Measurements from ENCODE around the gene EIF1AD.
A peak's percentile ranks its signal among the peaks of the same experiment; 100 is the strongest.

The EIF1AD gene

GRCh38 chr11:66001942-66002647 lies at the start of gene EIF1AD, which contains the start of gene BANF1:
TSS of gene EIF1AD (minus strand) at chr11:66002157. CDS start at chr11:66000389, 1,768 bp downstream.
TSS of gene BANF1 (plus strand) at chr11:66002503. CDS start at chr11:66003251, 748 bp downstream.
- no peaks in the 10 kb centered on the region for H3K27me3 ChIP-seq (ENCODE audit: control insufficient read depth, insufficient read depth, low read length)
- H3K36me3 ChIP-seq (ENCODE audit: control insufficient read depth, insufficient read depth, low read length) = peaks cover 30% of the 10 kb centered on the region; the same call in 1 of the 2 replicates
- peak within 1 kb of the TSS; percentile 94 for H3K4me3 ChIP-seq (ENCODE audit: low read length)
- WGBS (ENCODE audit: insufficient coverage, insufficient read length) = no CpG with 5 or more reads among the region's 55 CpGs
- no peaks in the 10 kb centered on the region for H3K4me1 ChIP-seq (ENCODE audit: control insufficient read depth, insufficient read depth, low read length)
- H3K9me3 ChIP-seq (ENCODE audit: control insufficient read depth, insufficient read depth, low read length) = no peaks in the 10 kb centered on the region
- DNase-seq (ENCODE audit: low read depth, low spot score) = peak; percentile 93
- no peak within 1 kb of the TSS for H3K27ac ChIP-seq (ENCODE audit: low read length)

- Histone ChIP-seq H3K27ac (ENCODE audit: low read length) (no peak overlapping the region), H3K4me3 (ENCODE audit: low read length) (peak overlapping the region; percentile 95; the same call in 1 of the 2 replicates), H3K9me3 (ENCODE audit: control insufficient read depth, insufficient read depth, low read length) (no peaks in the 10 kb centered on the region), H3K36me3 (ENCODE audit: control insufficient read depth, insufficient read depth, low read length) (peaks cover 6% of the 10 kb centered on the region), H3K27me3 (ENCODE audit: control insufficient read depth, insufficient read depth, low read length) (no peaks in the 10 kb centered on the region), H3K4me1 (ENCODE audit: control insufficient read depth, insufficient read depth, low read length) (peaks cover 10% of the 10 kb centered on the region; the same call in 1 of the 2 replicates)
- no CpG with 5 or more reads among the region's 12 CpGs for WGBS (ENCODE audit: insufficient coverage, insufficient read length)
- no peak for DNase-seq (ENCODE audit: low read depth, low spot score)
These were observed 49.4 kb upstream of the EIF1AD start for GRCh38 chr11:66051371-66051765.

GRCh38 chr11:66050581-66051231 lies 48.7 kb upstream of the EIF1AD start:
- no peak for DNase-seq (ENCODE audit: low read depth, low spot score)
- H3K27ac ChIP-seq (ENCODE audit: low read length) = no peak overlapping the region

GRCh38 chr11:66048547-66049323 lies 46.8 kb upstream of the EIF1AD start, which contains the start of gene GAL3ST3:
TSS of gene GAL3ST3 (minus strand) at chr11:66049161. CDS start at chr11:66045415, 3,746 bp downstream.
- Histone ChIP-seq H3K27ac (ENCODE audit: low read length) (no peak within 1 kb of the TSS), H3K4me1 (ENCODE audit: control insufficient read depth, insufficient read depth, low read length) (peaks cover 13% of the 10 kb centered on the region; the same call in 1 of the 2 replicates), H3K9me3 (ENCODE audit: control insufficient read depth, insufficient read depth, low read length) (no peaks in the 10 kb centered on the region), H3K4me3 (ENCODE audit: low read length) (peak within 1 kb of the TSS; percentile 47), H3K36me3 (ENCODE audit: control insufficient read depth, insufficient read depth, low read length) (no peaks in the 10 kb centered on the region), H3K27me3 (ENCODE audit: control insufficient read depth, insufficient read depth, low read length) (no peaks in the 10 kb centered on the region)
- WGBS (ENCODE audit: insufficient coverage, insufficient read length) = no CpG with 5 or more reads among the region's 39 CpGs
- DNase-seq (ENCODE audit: low read depth, low spot score) = no peak

More at GRCh38 chr11:66050581-66051231, 48.7 kb upstream of the EIF1AD start:
- Histone ChIP-seq H3K36me3 (ENCODE audit: control insufficient read depth, insufficient read depth, low read length) (peaks cover 6% of the 10 kb centered on the region), H3K27me3 (ENCODE audit: control insufficient read depth, insufficient read depth, low read length) (no peaks in the 10 kb centered on the region), H3K9me3 (ENCODE audit: control insufficient read depth, insufficient read depth, low read length) (no peaks in the 10 kb centered on the region), H3K4me3 (ENCODE audit: low read length) (no peak overlapping the region), H3K4me1 (ENCODE audit: control insufficient read depth, insufficient read depth, low read length) (peaks cover 10% of the 10 kb centered on the region; the same call in 1 of the 2 replicates)
- no CpG with 5 or more reads among the region's 5 CpGs for WGBS (ENCODE audit: insufficient coverage, insufficient read length)

- no peak for DNase-seq (ENCODE audit: low read depth, low spot score)
- no peak overlapping the region for H3K27ac ChIP-seq (ENCODE audit: low read length)
- H3K27me3 ChIP-seq (ENCODE audit: control insufficient read depth, insufficient read depth, low read length) = no peaks in the 10 kb centered on the region
- H3K4me3 ChIP-seq (ENCODE audit: low read length) = no peak overlapping the region
- peaks cover 8% of the 10 kb centered on the region; the same call in 1 of the 2 replicates for H3K36me3 ChIP-seq (ENCODE audit: control insufficient read depth, insufficient read depth, low read length)
- no peaks in the 10 kb centered on the region for H3K9me3 ChIP-seq (ENCODE audit: control insufficient read depth, insufficient read depth, low read length)
- peaks cover 11% of the 10 kb centered on the region for H3K4me1 ChIP-seq (ENCODE audit: control insufficient read depth, insufficient read depth, low read length)
- WGBS (ENCODE audit: insufficient coverage, insufficient read length) = no CpG with 5 or more reads among the region's 11 CpGs
These were observed 45.8 kb upstream of the EIF1AD start for GRCh38 chr11:66047541-66048365.

GRCh38 chr11:66046901-66047300 lies 44.9 kb upstream of the EIF1AD start:
- H3K27ac ChIP-seq (ENCODE audit: low read length) = no peak overlapping the region
- no peak overlapping the region for H3K4me3 ChIP-seq (ENCODE audit: low read length)
- peaks cover 11% of the 10 kb centered on the region for H3K4me1 ChIP-seq (ENCODE audit: control insufficient read depth, insufficient read depth, low read length)
- no peaks in the 10 kb centered on the region for H3K9me3 ChIP-seq (ENCODE audit: control insufficient read depth, insufficient read depth, low read length)
- no peaks in the 10 kb centered on the region for H3K27me3 ChIP-seq (ENCODE audit: control insufficient read depth, insufficient read depth, low read length)
- WGBS (ENCODE audit: insufficient coverage, insufficient read length) = no CpG with 5 or more reads among the region's 3 CpGs
- no peak for DNase-seq (ENCODE audit: low read depth, low spot score)
- H3K36me3 ChIP-seq (ENCODE audit: control insufficient read depth, insufficient read depth, low read length) = peaks cover 8% of the 10 kb centered on the region; the same call in 1 of the 2 replicates

- Histone ChIP-seq H3K4me1 (ENCODE audit: control insufficient read depth, insufficient read depth, low read length) (peaks cover 7% of the 10 kb centered on the region), H3K4me3 (ENCODE audit: low read length) (no peak overlapping the region), H3K27ac (ENCODE audit: low read length) (no peak overlapping the region), H3K36me3 (ENCODE audit: control insufficient read depth, insufficient read depth, low read length) (peaks cover 8% of the 10 kb centered on the region; the same call in 1 of the 2 replicates), H3K27me3 (ENCODE audit: control insufficient read depth, insufficient read depth, low read length) (no peaks in the 10 kb centered on the region), H3K9me3 (ENCODE audit: control insufficient read depth, insufficient read depth, low read length) (no peaks in the 10 kb centered on the region)
- WGBS (ENCODE audit: insufficient coverage, insufficient read length) = no CpG with 5 or more reads among the region's 11 CpGs
- DNase-seq (ENCODE audit: low read depth, low spot score) = no peak
These were observed 43.3 kb upstream of the EIF1AD start for GRCh38 chr11:66045177-66045639.

- Histone ChIP-seq H3K4me3 (ENCODE audit: low read length) (no peak overlapping the region), H3K27ac (ENCODE audit: low read length) (no peak overlapping the region), H3K27me3 (ENCODE audit: control insufficient read depth, insufficient read depth, low read length) (no peaks in the 10 kb centered on the region), H3K4me1 (ENCODE audit: control insufficient read depth, insufficient read depth, low read length) (peaks cover 7% of the 10 kb centered on the region), H3K9me3 (ENCODE audit: control insufficient read depth, insufficient read depth, low read length) (no peaks in the 10 kb centered on the region), H3K36me3 (ENCODE audit: control insufficient read depth, insufficient read depth, low read length) (peaks cover 8% of the 10 kb centered on the region; the same call in 1 of the 2 replicates)
- WGBS (ENCODE audit: insufficient coverage, insufficient read length) = no CpG with 5 or more reads among the region's 6 CpGs
- DNase-seq (ENCODE audit: low read depth, low spot score) = no peak
These were observed 42.8 kb upstream of the EIF1AD start for GRCh38 chr11:66044757-66045156.

- no peaks in the 10 kb centered on the region for H3K27me3 ChIP-seq (ENCODE audit: control insufficient read depth, insufficient read depth, low read length)
- DNase-seq (ENCODE audit: low read depth, low spot score) = no peak
- no peak overlapping the region for H3K4me3 ChIP-seq (ENCODE audit: low read length)
- H3K36me3 ChIP-seq (ENCODE audit: control insufficient read depth, insufficient read depth, low read length) = peaks cover 8% of the 10 kb centered on the region; the same call in 1 of the 2 replicates
- H3K4me1 ChIP-seq (ENCODE audit: control insufficient read depth, insufficient read depth, low read length) = peaks cover 4% of the 10 kb centered on the region
- no peak overlapping the region for H3K27ac ChIP-seq (ENCODE audit: low read length)
- H3K9me3 ChIP-seq (ENCODE audit: control insufficient read depth, insufficient read depth, low read length) = no peaks in the 10 kb centered on the region
- WGBS (ENCODE audit: insufficient coverage, insufficient read length) = no CpG with 5 or more reads among the region's 88 CpGs
These were observed 41.3 kb upstream of the EIF1AD start for GRCh38 chr11:66042996-66043906.

Measured in iPS DF 6.9 (cell line).